GM21381 (cell line): ENCODE data around the gene ABI3.
"Not testable (repeated sequence)": the region's sequence is repeated elsewhere in the genome, so short reads cannot be mapped to it uniquely, and the experiment has no call there.

Experiments used
- ATAC-seq: cut with Tn5 transposase; IDR thresholded peaks from one replicate; pipeline ENCODE4 v1.9.1; 2021; ENCODE audit warnings: mild to moderate bottlenecking, moderate library complexity; ENCODE audit not compliant: unreplicated experiment

Gene ABI3

GRCh38 chr17:49249292-49249794 lies 38.8 kb downstream of the ABI3 start:
- no peak for ATAC-seq

GRCh38 chr17:49249890-49250522 lies 39.5 kb downstream of the ABI3 start:
- no peak for ATAC-seq

GRCh38 chr17:49252148-49252695 lies 41.7 kb downstream of the ABI3 start:
- ATAC-seq = no peak

GRCh38 chr17:49254066-49254465 lies 43.6 kb downstream of the ABI3 start:
- no peak for ATAC-seq

GRCh38 chr17:49255125-49255524 lies 44.6 kb downstream of the ABI3 start:
- ATAC-seq = no peak

GRCh38 chr17:49258394-49258793 lies 47.9 kb downstream of the ABI3 start:
- no peak for ATAC-seq

- no peak for ATAC-seq
These were observed 49.1 kb downstream of the ABI3 start for GRCh38 chr17:49259663-49260010.

GRCh38 chr17:49260011-49260816 lies 49.7 kb downstream of the ABI3 start:
- peak; percentile 66 for ATAC-seq

- no peak for ATAC-seq
These were observed 50.3 kb downstream of the ABI3 start for GRCh38 chr17:49260817-49261291.

GRCh38 chr17:49261540-49261939 lies 51.0 kb downstream of the ABI3 start:
- ATAC-seq = not testable (repeated sequence)

- ATAC-seq = no peak
These were observed 55.7 kb downstream of the ABI3 start for GRCh38 chr17:49266233-49266632.

GRCh38 chr17:49267912-49268311 lies 57.4 kb downstream of the ABI3 start:
- no peak for ATAC-seq

GRCh38 chr17:49269356-49269755 lies 58.8 kb downstream of the ABI3 start:
- no peak for ATAC-seq
